ENCODE data around the gene MGST2.
"Not testable (repeated sequence)": the region's sequence is repeated elsewhere in the genome, so short reads cannot be mapped to it uniquely, and the experiment has no call there.

Gene MGST2

GRCh38 chr4:139665690-139666529, at the start of gene MGST2:
Gene MGST2 (plus strand): TSS chr4:139665819. CDS start chr4:139666020, 201 bp downstream.
- peak; percentile 50 for DNase-seq (ENCODE audit: low spot score)

- DNase-seq (ENCODE audit: low spot score): no peak
Observed at GRCh38 chr4:139617702-139618490, 47.7 kb upstream of the MGST2 start.

GRCh38 chr4:139619644-139620043, 46.0 kb upstream of the MGST2 start:
- DNase-seq (ENCODE audit: low spot score): no peak

GRCh38 chr4:139622901-139623381, 42.7 kb upstream of the MGST2 start:
- DNase-seq (ENCODE audit: low spot score): no peak

GRCh38 chr4:139624441-139625092, 41.1 kb upstream of the MGST2 start:
- DNase-seq (ENCODE audit: low spot score): no peak

GRCh38 chr4:139625093-139625455, 40.5 kb upstream of the MGST2 start:
- no peak for DNase-seq (ENCODE audit: low spot score)

GRCh38 chr4:139625482-139625881, 40.1 kb upstream of the MGST2 start:
- DNase-seq (ENCODE audit: low spot score): no peak

GRCh38 chr4:139628184-139629012, 37.2 kb upstream of the MGST2 start:
- no peak for DNase-seq (ENCODE audit: low spot score)

GRCh38 chr4:139629436-139630125, 36.0 kb upstream of the MGST2 start:
- DNase-seq (ENCODE audit: low spot score): no peak

- no peak for DNase-seq (ENCODE audit: low spot score)
Observed at GRCh38 chr4:139630126-139630495, 35.5 kb upstream of the MGST2 start.

GRCh38 chr4:139630991-139631390, 34.6 kb upstream of the MGST2 start:
- DNase-seq (ENCODE audit: low spot score): no peak

- DNase-seq (ENCODE audit: low spot score): no peak
Observed at GRCh38 chr4:139631791-139632190, 33.8 kb upstream of the MGST2 start.

GRCh38 chr4:139632739-139633138, 32.9 kb upstream of the MGST2 start:
- not testable (repeated sequence) for DNase-seq (ENCODE audit: low spot score)

GRCh38 chr4:139633195-139633594, 32.4 kb upstream of the MGST2 start:
- no peak for DNase-seq (ENCODE audit: low spot score)

- DNase-seq (ENCODE audit: low spot score): no peak
Observed at GRCh38 chr4:139633661-139634060, 32.0 kb upstream of the MGST2 start.

- no peak for DNase-seq (ENCODE audit: low spot score)
Observed at GRCh38 chr4:139635966-139636365, 29.7 kb upstream of the MGST2 start.

- not testable (repeated sequence) for DNase-seq (ENCODE audit: low spot score)
Observed at GRCh38 chr4:139638306-139638705, 27.3 kb upstream of the MGST2 start.

- DNase-seq (ENCODE audit: low spot score): no peak
Observed at GRCh38 chr4:139639654-139640053, 26.0 kb upstream of the MGST2 start.

GRCh38 chr4:139641218-139641617, 24.4 kb upstream of the MGST2 start:
- DNase-seq (ENCODE audit: low spot score): no peak

- no peak for DNase-seq (ENCODE audit: low spot score)
Observed at GRCh38 chr4:139642364-139642763, 23.3 kb upstream of the MGST2 start.

Measured in HuH-7.5 (cell line).